HEK293 (cell line): ENCODE data around the gene LHB.

Experiments
- CTCF ChIP-seq: fragments of 450-650 bp; formaldehyde crosslinking; IDR thresholded peaks from 2 replicates; pipeline ENCODE4 v1.5.1; 2016; ENCODE audit warnings: missing biosample characterization, missing genetic modification characterization
- YY1 ChIP-seq: fragments of 450-650 bp; formaldehyde crosslinking; IDR thresholded peaks from 2 replicates; pipeline ENCODE4 v1.5.1; 2018; ENCODE audit warnings: missing biosample characterization, missing genetic modification characterization

- TF ChIP-seq CTCF (tag by site-specific recombination): no peak; the same call in 1 of the 2 replicates
- TF ChIP-seq YY1 (tag by site-specific recombination): no peak
Measured at GRCh38 chr19:48987323-48987722, 29.6 kb downstream of the LHB start.
